WTC11 (cell line): ENCODE data around the gene SORL1. TPM values are rescaled to one million over a fixed set of nuclear protein-coding genes. Genes with fewer than 3 reads are reported as not detected.

ENCODE experiments used
- ATAC-seq: fragments of 200-7000 bp; cut with Tn5 transposase; 2 replicates; pipeline ENCODE4 v1.10.0; 2021; ENCODE audit warnings: mild to moderate bottlenecking, moderate library complexity
- CTCF ChIA-PET: fragments of 300-600 bp; sonication (Branson Sonifier 250); formaldehyde crosslinking; loops from one replicate; lab custom pipeline; 2021; ENCODE audit warnings: antibody characterized with exemption; lab: Charles Lee
- POLR2A ChIA-PET: fragments of 350-600 bp; sonication (Branson Sonifier 250); formaldehyde crosslinking; loops from one replicate; lab custom pipeline; 2021; ENCODE audit warnings: antibody characterized with exemption; lab: Charles Lee
- DNase-seq: peaks from one replicate; pipeline ENCODE4 v3.0.0; 2021; ENCODE audit warnings: low spot score
- H3K27ac Mint-ChIP-seq: 2 replicates; pipeline ENCODE4 v1.8.0; 2021; ENCODE audit warnings: mixed read lengths
- H3K27me3 Mint-ChIP-seq: 2 replicates; pipeline ENCODE4 v1.8.0; 2021; ENCODE audit warnings: low read depth, mild to moderate bottlenecking, moderate library complexity, mixed read lengths
- H3K36me3 Mint-ChIP-seq: 2 replicates; pipeline ENCODE4 v1.8.0; 2021; ENCODE audit warnings: mixed read lengths
- H3K4me1 Mint-ChIP-seq: 2 replicates; pipeline ENCODE4 v1.8.0; 2022; ENCODE audit warnings: mixed read lengths
- H3K4me3 Mint-ChIP-seq: 2 replicates; pipeline ENCODE4 v1.8.0; 2021; ENCODE audit warnings: mild to moderate bottlenecking, moderate library complexity, mixed read lengths
- H3K9me3 Mint-ChIP-seq: 2 replicates; pipeline ENCODE4 v1.8.0; 2021; ENCODE audit warnings: mixed read lengths
- ATF2 ChIP-seq: sonication (generic); formaldehyde crosslinking; IDR thresholded peaks from 2 replicates; pipeline ENCODE4 v1.8.1; 2022; ENCODE audit warnings: low read depth, missing genetic modification reagents, borderline replicate concordance
- ERG ChIP-seq: fragments of 250-450 bp; sonication (Bioruptor Pico); IDR thresholded peaks from 2 replicates; pipeline ENCODE4 v1.8.0; 2021; ENCODE audit warnings: mild to moderate bottlenecking
- ETV6 ChIP-seq: sonication (generic); formaldehyde crosslinking; IDR thresholded peaks from 2 replicates; pipeline ENCODE4 v1.8.1; 2022; ENCODE audit warnings: mild to moderate bottlenecking, missing genetic modification reagents
- FOXJ3 ChIP-seq: sonication (generic); formaldehyde crosslinking; IDR thresholded peaks from 2 replicates; pipeline ENCODE4 v1.9.0; 2021; ENCODE audit warnings: missing genetic modification reagents, mild to moderate bottlenecking, borderline replicate concordance
- GABPB1 ChIP-seq: sonication (generic); formaldehyde crosslinking; IDR thresholded peaks from 2 replicates; pipeline ENCODE4 v1.8.1; 2023; ENCODE audit warnings: mild to moderate bottlenecking, missing genetic modification reagents
- HMGA2 ChIP-seq: fragments of 250-450 bp; sonication (Bioruptor Pico); IDR thresholded peaks from 2 replicates; pipeline ENCODE4 v1.4.0; 2021; ENCODE audit warnings: mild to moderate bottlenecking, moderate library complexity
- IRF2 ChIP-seq: sonication (generic); formaldehyde crosslinking; IDR thresholded peaks from 2 replicates; pipeline ENCODE4 v1.8.0; 2022; ENCODE audit warnings: low read depth, missing genetic modification reagents, borderline replicate concordance
- JAZF1 ChIP-seq: fragments of 250-450 bp; sonication (Bioruptor Pico); IDR thresholded peaks from 2 replicates; pipeline ENCODE4 v1.9.0; 2021; ENCODE audit warnings: moderate library complexity, mild to moderate bottlenecking, inconsistent platforms
- JUN ChIP-seq: sonication (generic); formaldehyde crosslinking; IDR thresholded peaks from 2 replicates; pipeline ENCODE4 v1.8.0; 2023; ENCODE audit warnings: mild to moderate bottlenecking, missing genetic modification reagents
- MYBL2 ChIP-seq: sonication (generic); formaldehyde crosslinking; IDR thresholded peaks from 2 replicates; pipeline ENCODE4 v1.8.1; 2023; ENCODE audit warnings: mild to moderate bottlenecking, moderate library complexity, missing genetic modification reagents
- NR3C1 ChIP-seq: sonication (generic); formaldehyde crosslinking; conservative IDR thresholded peaks from 2 replicates; pipeline ENCODE4 v1.8.1; 2023; ENCODE audit warnings: low read depth, mild to moderate bottlenecking, missing genetic modification reagents
- PRDM15 ChIP-seq: sonication (generic); formaldehyde crosslinking; IDR thresholded peaks from 2 replicates; pipeline ENCODE4 v1.8.0; 2022; ENCODE audit warnings: missing genetic modification reagents
- PREB ChIP-seq: sonication (generic); formaldehyde crosslinking; IDR thresholded peaks from 2 replicates; pipeline ENCODE4 v1.8.1; 2022; ENCODE audit warnings: mild to moderate bottlenecking, missing genetic modification reagents, moderate library complexity, borderline replicate concordance
- RELA ChIP-seq: sonication (generic); formaldehyde crosslinking; IDR thresholded peaks from 2 replicates; pipeline ENCODE4 v1.8.1; 2022; ENCODE audit warnings: missing genetic modification reagents, mild to moderate bottlenecking, borderline replicate concordance
- SMAD4 ChIP-seq: sonication (generic); formaldehyde crosslinking; IDR thresholded peaks from 2 replicates; pipeline ENCODE4 v1.8.0; 2022; ENCODE audit warnings: mild to moderate bottlenecking, missing genetic modification reagents
- STAT6 ChIP-seq: sonication (generic); formaldehyde crosslinking; conservative IDR thresholded peaks from 2 replicates; pipeline ENCODE4 v1.8.1; 2023; ENCODE audit warnings: mild to moderate bottlenecking, low read depth, missing genetic modification reagents, moderate library complexity
- TEAD4 ChIP-seq: sonication (generic); formaldehyde crosslinking; IDR thresholded peaks from 2 replicates; pipeline ENCODE4 v1.8.0; 2022; ENCODE audit warnings: mild to moderate bottlenecking, missing genetic modification reagents
- TP53 ChIP-seq: sonication (generic); formaldehyde crosslinking; IDR thresholded peaks from 2 replicates; pipeline ENCODE4 v1.8.1; 2023; ENCODE audit warnings: mild to moderate bottlenecking, missing genetic modification reagents
- ZBTB21 ChIP-seq: sonication (generic); formaldehyde crosslinking; IDR thresholded peaks from 2 replicates; pipeline ENCODE4 v1.8.1; 2023; ENCODE audit warnings: mild to moderate bottlenecking, missing genetic modification reagents, borderline replicate concordance
- ZBTB43 ChIP-seq: sonication (generic); formaldehyde crosslinking; IDR thresholded peaks from 2 replicates; pipeline ENCODE4 v1.8.1; 2023; ENCODE audit warnings: mild to moderate bottlenecking, missing genetic modification reagents
- ZNF232 ChIP-seq: sonication (generic); formaldehyde crosslinking; IDR thresholded peaks from 2 replicates; pipeline ENCODE4 v1.8.0; 2022; ENCODE audit warnings: mild to moderate bottlenecking, missing genetic modification reagents
- ZNF423 ChIP-seq: fragments of 250-450 bp; sonication (Bioruptor Pico); IDR thresholded peaks from 2 replicates; pipeline ENCODE4 v2.1.2; 2022; ENCODE audit warnings: mild to moderate bottlenecking, moderate library complexity
- total RNA-seq: library from RNA; stranded (reverse); gene quantifications from 3 replicates; pipeline ENCODE4 v1.2.3, GENCODE V29; 2021

The SORL1 gene
- total RNA-seq, 1 experiment from 2014 or later: 87.1 TPM

- no peak for TF ChIP-seq ERG
- TF ChIP-seq NR3C1 (CRISPR knock-in tag): no peak
- no peak for TF ChIP-seq JUN (CRISPR knock-in tag)
- TF ChIP-seq PRDM15: no peak
Measured at GRCh38 chr11:121580154-121580553, 128.0 kb downstream of the SORL1 start (continued).

GRCh38 chr11:121581607-121582006 is 129.5 kb downstream of the SORL1 start:
- Mint-ChIP-seq H3K36me3 (peaks cover 67% of the 10 kb centered on the region), H3K27me3 (no peaks in the 10 kb centered on the region), H3K4me1 (no peaks in the 10 kb centered on the region), H3K9me3 (peaks cover 12% of the 10 kb centered on the region), H3K27ac (no peak overlapping the region), H3K4me3 (no peak overlapping the region)
- ChIA-PET POLR2A (interaction anchor here (0.6 kb wide), 1 partner anchor 13 kb away, joined by 3 read pairs; no protein-coding TSS in a partner anchor), CTCF (interaction anchor here (0.5 kb wide), 1 partner anchor 141 kb away, joined by 3 read pairs; no protein-coding TSS in a partner anchor)
- ATAC-seq (no peak), DNase-seq (no peak)
- no peak for TF ChIP-seq MYBL2 (CRISPR knock-in tag)
- no peak for TF ChIP-seq JAZF1 (CRISPR knock-in tag)
- TF ChIP-seq ZNF232 (CRISPR knock-in tag): no peak
- no peak for TF ChIP-seq ETV6
- TF ChIP-seq ZBTB21 (CRISPR knock-in tag): no peak
- TF ChIP-seq IRF2 (CRISPR knock-in tag): no peak
- TF ChIP-seq SMAD4 (CRISPR knock-in tag): no peak
- TF ChIP-seq TP53 (CRISPR knock-in tag): no peak
- TF ChIP-seq JUN (CRISPR knock-in tag): no peak

- Mint-ChIP-seq H3K27ac (no peak overlapping the region), H3K4me1 (no peaks in the 10 kb centered on the region), H3K27me3 (no peaks in the 10 kb centered on the region)
- no peak for DNase-seq
- TF ChIP-seq ZNF423 (CRISPR knock-in tag): no peak
- no peak for TF ChIP-seq HMGA2 (CRISPR knock-in tag)
- TF ChIP-seq ZNF232 (CRISPR knock-in tag): no peak
- TF ChIP-seq FOXJ3 (CRISPR knock-in tag): no peak
- TF ChIP-seq PREB (CRISPR knock-in tag): no peak
- no peak for TF ChIP-seq STAT6 (CRISPR knock-in tag)
- no peak for TF ChIP-seq GABPB1
- no peak for TF ChIP-seq RELA (CRISPR knock-in tag)
- TF ChIP-seq ATF2 (CRISPR knock-in tag): no peak
- no peak for TF ChIP-seq TEAD4 (CRISPR knock-in tag)
- TF ChIP-seq TP53 (CRISPR knock-in tag): no peak
- TF ChIP-seq ZBTB43 (CRISPR knock-in tag): no peak
- TF ChIP-seq, all 79 proteins: peak for 0
- H3K9me3 Mint-ChIP-seq: peaks cover 12% of the 10 kb centered on the region
- ChIA-PET CTCF (interaction anchor here (0.5 kb wide), 1 partner anchor 141 kb away, joined by 3 read pairs; no protein-coding TSS in a partner anchor), POLR2A (no interaction called here)
- ATAC-seq: no peak
- no peak overlapping the region for H3K4me3 Mint-ChIP-seq
- peaks cover 60% of the 10 kb centered on the region for H3K36me3 Mint-ChIP-seq
Measured at GRCh38 chr11:121582296-121582695, 130.2 kb downstream of the SORL1 start.
